Measurements from ENCODE around the gene SRC.

DNA sequence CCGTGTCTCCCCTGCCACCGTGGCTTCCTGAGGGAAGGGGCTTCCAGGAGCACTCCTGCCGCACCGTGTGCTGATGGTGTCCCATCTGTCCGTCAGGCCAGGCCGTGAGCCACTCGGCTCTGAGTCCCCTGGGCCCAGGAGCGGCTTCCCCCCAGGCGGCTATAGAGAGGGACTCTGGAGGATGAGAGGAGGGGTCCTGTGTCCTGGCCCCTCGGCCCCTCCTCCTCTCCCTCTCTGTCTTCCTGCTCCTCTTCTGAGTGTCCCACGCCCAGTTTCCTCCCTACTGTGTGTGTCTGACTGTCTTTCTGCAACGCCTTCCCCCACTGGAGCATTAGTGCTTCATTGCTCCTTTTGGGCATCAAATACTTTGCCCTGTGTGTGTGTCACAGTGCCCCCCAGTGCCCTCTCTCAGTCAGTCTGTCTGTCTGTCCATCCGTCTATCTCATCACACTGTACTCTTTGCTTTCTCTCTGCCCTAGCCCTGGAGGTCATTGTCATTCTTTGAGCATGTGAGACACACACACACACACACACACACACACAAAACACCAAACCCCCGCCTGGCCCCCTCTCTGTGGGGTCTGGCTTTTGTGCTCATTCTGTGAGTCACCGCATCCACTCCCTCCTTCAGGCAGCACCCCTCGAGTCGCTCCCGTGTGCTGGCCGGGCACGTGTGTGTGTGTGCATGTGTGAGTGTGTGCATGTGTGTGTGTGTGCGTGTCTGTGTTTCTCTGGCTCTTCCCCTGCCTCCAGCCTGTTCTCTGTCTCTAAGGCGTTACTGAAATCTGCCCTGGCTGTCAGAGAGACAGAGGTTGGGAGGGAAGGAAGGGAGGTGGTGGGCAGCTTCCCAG is 71.9 kb downstream of the SRC start:
- TF ChIP-seq, protein P1, sequence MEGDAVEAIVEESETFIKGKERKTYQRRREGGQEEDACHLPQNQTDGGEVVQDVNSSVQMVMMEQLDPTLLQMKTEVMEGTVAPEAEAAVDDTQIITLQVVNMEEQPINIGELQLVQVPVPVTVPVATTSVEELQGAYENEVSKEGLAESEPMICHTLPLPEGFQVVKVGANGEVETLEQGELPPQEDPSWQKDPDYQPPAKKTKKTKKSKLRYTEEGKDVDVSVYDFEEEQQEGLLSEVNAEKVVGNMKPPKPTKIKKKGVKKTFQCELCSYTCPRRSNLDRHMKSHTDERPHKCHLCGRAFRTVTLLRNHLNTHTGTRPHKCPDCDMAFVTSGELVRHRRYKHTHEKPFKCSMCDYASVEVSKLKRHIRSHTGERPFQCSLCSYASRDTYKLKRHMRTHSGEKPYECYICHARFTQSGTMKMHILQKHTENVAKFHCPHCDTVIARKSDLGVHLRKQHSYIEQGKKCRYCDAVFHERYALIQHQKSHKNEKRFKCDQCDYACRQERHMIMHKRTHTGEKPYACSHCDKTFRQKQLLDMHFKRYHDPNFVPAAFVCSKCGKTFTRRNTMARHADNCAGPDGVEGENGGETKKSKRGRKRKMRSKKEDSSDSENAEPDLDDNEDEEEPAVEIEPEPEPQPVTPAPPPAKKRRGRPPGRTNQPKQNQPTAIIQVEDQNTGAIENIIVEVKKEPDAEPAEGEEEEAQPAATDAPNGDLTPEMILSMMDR (IDR thresholded peaks at IDR 0.05; ENCODE audit: insufficient read depth, low read length, poor library complexity, severe bottlenecking), result no peak
- no peak for TF ChIP-seq EZH2phosphoT487 (conservative IDR thresholded peaks at IDR 0.05; ENCODE audit: low read length)

All from SU-DHL-6 (cell line).